HG02840 (cell line): ENCODE data around the gene MVP.
"Not testable (repeated sequence)": the region's sequence is repeated elsewhere in the genome, so short reads cannot be mapped to it uniquely, and the experiment has no call there.

Source experiments
- ATAC-seq: cut with Tn5 transposase; IDR thresholded peaks from one replicate; pipeline ENCODE4 v1.9.1; 2021; ENCODE audit warnings: mild to moderate bottlenecking, moderate library complexity, moderate number of reproducible peaks; ENCODE audit not compliant: unreplicated experiment, low FRiP score

MVP gene

DNA sequence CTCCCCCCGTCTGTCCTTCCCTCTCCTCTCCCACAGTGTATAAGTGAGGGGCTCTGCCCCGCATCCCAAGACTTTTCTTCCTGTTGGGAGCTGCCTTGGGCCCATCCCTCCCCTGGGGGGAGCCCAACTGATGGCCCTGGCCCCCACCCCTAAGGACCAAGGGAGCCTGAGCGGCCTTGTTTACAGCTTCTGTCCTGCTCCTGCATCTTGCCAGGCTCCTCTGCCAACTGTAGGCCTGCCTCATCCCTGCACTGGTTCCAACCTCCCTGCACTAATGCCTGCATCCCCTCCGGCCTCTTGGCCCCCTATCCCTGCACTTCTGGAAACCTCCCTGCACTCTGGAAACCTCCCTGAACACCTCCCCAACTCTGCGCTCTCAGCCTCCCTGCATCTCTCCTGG, 5.7 kb upstream of the MVP start:
- ATAC-seq, result no peak

DNA sequence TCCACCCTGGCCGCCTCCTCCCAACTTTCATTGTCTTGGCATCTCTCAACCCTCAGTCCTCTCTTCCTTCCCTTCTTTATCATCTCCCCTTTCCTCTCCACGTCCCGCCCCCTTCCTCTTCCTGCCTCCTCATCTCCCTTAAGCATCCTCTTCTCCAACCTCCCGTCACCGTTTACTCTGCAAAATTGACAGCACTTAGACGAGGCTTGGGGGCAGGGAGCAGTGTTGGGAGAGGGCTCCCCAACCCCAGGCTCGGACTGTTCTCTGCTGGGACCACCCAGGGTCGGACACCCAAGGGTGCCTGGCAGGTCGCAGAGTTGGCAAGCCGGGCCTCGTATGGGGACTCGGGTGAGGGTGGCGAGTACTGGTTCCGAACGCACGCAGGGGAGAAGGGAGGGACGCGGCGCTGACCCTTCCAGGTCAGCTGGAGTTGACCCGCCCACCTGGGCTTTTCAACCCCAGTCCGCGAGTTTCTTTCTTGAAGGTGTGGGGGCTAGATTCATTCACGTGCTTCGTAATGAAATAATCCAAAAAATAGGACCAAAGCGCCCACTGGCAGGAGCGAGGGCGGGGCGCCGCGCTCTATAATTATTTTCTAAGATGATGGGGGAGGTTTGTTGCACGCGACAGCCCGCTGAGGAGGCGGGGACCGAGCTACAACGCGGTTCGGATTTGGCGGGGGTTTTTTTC, 5.1 kb upstream of the MVP start:
- ATAC-seq, result no peak

DNA sequence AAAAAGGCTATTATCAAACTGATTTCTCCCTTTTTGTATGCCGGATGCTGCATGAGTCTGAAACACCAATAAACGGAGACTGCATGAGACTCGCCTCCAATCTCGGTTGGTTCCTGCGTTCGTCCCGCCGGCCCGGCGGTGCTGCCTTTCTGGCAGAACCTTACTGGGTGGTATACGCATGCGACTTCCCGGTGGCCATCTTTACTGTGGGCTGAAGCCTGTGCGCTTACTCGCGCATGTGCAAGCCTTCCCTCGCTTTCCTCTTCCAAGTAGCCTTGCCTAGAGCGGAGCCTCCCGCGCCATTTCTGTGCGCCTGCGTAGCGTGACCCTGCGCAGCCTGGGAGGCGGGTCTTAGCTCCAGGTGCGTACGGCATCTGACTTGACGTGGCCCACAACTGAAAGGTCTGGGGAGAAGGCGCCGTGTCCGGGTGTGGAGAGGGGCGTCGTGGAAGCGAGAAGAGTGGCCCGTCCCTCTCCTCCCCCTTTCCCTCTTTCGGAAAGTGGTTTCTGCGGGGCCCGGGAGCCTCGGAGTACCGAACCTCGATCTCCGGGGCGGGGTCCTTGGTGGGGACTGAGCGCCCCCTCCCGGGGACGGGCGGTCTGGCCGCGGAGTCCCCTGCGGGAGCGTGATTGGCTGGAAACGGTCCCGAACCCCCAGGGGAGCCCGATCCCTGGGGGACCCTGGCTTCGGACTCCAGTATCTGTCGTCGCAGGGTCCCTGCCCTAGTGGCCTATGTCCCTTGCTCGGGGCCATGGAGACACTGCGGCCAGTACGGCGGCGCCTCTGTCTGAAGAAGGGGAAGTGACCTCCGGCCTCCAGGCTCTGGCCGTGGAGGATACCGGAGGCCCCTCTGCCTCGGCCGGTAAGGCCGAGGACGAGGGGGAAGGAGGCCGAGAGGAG, 4.2 kb upstream of the MVP start, which contains the start of gene PAGR1:
PAGR1 (plus strand) TSS at position 360 of the 901 bp plus-strand sequence; CDS start at position 734, 374 bp downstream.
- ATAC-seq, result peak; percentile 63

DNA sequence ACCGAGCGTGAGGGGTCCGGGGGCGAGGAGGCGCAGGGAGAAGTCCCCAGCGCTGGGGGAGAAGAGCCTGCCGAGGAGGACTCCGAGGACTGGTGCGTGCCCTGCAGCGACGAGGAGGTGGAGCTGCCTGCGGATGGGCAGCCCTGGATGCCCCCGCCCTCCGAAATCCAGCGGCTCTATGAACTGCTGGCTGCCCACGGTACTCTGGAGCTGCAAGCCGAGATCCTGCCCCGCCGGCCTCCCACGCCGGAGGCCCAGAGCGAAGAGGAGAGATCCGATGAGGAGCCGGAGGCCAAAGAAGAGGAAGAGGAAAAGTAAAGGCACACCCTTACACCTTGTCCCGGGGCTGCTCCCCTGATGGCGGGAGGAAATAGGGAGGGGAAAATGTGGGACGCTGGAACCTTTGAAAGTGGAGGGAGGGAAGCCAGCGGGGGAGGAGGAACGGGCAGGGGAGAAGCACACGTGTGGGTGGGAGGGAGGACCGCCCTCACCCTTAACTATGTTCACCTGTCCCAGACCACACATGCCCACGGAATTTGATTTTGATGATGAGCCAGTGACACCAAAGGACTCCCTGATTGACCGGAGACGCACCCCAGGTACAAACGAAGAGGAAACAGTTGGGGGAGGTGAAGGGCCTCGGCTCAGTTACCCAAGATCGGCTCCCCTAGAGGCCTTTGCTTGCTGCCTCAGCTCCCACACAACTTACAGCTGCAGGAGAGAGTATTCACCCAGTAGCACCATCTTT, 3.4 kb upstream of the MVP start:
- no peak for ATAC-seq

DNA sequence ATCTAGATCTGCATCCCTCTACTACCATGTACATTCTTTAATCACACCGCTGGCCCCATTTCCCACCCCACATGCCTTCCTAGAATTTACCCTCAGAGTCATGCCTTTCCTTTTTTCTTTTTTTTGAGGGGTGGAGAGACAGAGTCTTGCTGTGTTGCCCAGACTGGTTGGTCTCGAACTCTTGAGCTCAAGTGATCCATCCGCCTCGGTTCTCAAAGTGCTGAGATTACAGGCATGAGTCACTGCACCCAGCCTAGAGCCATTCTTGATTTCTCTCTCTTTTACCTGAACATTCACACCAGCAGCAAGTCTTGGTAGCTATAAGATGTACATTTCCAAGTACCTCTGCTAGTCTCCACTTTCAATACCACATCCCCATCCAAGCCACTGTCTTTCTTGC, 2.2 kb upstream of the MVP start:
- no peak for ATAC-seq

DNA sequence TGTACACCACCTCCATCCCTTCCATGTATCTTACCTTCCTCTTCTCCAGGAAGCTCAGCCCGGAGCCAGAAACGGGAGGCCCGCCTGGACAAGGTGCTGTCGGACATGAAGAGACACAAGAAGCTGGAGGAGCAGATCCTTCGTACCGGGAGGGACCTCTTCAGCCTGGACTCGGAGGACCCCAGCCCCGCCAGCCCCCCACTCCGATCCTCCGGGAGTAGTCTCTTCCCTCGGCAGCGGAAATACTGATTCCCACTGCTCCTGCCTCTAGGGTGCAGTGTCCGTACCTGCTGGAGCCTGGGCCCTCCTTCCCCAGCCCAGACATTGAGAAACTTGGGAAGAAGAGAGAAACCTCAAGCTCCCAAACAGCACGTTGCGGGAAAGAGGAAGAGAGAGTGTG, 756 bp upstream of the MVP start:
- no peak for ATAC-seq

DNA sequence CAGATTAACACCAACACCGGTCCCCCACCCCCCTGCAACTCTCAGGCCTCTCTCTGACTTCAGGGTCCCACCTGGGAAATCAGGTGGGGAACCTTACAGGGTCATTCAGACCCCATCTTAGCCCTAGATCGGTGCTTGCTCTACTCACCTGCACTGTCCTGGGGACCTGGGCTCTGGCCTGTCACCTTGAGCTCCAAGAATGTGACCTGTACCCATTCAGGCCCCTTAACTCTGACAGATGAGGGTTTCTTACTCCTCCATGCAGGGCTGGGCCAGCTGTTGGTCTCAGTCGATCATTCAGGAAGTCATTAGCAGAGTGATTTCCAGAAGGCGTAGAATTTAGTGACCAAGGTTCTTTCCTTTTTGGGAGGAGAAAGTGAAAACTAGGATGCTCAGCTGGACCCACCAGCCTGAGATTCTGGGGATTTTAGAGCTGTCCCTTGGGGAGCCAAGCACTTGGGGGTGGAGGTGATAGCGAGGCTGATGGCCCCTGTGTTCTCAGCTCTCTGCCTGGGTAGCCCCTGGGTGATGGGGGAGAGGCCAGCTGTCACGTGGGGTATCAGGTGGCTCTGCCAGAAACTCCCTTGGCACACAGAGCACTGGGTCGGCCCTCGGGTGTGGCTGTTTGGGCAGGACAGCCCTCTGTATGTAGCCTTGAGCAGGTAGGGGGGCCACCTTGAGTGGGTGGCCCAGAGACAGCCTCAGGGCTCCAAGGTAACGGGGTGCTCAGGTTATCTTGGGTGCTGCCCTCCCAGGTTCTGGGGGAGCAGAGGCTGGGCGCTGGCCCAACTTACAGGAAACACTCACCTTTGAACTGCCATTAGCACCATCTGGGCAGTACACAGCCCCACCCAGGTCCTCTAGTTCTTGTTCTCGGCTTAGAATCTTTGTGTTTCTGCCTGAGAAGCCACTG, 724 bp downstream of the MVP start:
- ATAC-seq, result no peak

DNA sequence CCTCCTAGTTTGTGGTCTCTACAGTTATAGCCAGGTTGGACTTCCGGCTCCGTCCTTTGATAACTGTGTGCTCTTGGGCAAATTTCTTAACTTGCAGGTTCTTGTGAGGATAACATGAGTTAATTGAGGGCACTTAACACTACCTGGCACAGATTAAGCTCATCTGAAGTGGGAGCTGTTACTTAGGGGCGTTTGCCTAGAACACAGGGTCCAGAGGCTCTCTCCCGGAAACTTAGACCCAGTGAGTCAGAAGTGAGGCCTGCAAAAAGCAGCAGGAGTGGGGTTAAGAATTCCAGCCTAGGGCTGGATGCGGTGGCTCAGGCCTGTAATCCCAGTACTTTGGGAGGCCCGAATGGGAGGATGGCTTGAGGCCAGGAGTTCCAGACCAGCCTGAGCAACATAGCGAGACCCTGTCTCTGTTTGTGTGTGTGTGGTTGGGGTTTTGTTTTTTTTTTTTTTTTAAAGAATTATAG, 1.4 kb downstream of the MVP start:
- no peak for ATAC-seq

DNA sequence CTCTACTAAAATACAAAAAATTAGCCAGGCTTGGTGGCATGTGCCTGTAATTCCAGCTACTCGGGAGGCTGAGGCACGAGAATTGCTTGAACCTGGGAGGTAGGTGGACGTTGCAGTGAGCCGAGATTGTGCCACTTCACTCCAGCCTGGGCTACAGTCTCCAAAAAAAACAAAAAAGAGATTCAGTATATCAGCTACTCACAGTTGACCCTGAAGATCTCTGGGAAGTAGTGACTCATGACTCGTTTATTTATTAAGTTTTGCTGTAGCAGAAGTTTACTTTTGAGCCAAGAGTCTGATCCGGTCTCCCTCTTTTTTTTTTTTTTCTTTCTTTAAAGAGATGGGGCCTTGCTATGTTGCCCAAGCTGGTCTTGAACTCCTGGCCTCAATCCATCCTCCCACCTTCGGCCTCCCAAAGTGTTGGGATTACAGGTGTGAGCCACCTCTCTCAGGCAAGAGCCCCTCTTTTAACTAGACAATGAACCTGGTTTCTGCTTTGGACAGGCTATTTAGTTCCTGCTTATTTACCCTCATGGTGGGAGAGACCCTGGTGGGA, 4.4 kb downstream of the MVP start:
- no peak for ATAC-seq

DNA sequence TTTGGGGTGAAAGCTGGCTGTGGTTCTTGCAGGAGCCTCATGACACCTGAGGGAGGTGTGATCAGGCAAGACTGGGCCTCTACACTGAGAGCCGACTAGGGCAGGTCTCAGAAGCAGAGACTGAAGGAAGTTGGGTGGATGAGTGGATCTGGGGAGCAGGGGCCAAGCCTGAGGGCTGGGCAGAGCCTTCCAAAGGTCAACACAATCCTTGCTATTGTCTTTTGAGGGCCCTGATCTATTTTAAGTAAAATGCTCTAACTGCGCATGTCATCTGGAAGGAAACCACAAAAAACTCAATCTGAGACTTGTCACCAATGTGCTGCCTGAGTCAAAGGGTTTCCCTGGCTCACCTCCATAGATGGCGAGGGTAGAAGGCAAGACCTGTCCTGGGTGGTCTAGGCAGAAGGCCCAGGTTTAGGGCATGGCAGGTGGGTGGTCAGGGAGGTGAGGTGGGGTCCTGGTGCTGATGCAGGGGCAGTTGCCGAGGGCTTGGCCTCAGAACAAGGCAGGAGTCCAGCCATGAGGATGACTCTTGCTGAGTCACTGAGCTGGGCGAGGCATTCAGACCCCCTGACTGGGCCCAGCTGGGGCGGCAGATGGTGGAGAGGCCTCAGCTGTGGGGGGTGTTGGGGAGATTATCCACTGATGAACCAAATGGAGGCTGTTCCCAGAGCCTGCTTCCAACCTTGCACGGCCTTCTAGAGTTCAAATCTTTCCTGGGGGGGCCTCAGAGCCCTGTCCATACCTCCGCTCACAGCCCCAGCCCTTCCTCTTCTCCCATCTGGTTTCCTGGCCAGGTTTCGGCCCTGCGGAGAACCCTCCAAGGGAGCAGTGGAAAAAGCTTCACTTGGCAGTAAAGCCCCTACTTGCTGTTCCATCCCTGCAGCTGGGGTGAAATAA, 5.1 kb downstream of the MVP start:
- ATAC-seq, result no peak

DNA sequence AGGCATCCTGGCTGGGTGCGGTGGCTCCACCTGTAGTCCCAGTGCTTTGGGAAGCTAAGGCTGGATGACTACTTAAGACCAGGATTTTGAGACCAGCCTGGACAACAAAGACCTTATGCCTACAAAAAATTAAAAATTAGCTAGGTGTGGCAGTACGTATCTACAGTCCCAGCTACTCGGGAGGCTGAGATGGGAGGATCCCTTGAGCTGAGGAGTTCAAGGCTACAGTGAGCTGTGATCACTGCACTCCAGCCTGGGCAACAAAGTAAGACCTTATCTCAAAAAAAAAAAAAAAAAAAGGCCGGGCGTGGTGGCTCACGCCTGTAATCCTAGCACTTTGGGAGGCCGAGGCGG, 6.1 kb downstream of the MVP start:
- ATAC-seq, result no peak

DNA sequence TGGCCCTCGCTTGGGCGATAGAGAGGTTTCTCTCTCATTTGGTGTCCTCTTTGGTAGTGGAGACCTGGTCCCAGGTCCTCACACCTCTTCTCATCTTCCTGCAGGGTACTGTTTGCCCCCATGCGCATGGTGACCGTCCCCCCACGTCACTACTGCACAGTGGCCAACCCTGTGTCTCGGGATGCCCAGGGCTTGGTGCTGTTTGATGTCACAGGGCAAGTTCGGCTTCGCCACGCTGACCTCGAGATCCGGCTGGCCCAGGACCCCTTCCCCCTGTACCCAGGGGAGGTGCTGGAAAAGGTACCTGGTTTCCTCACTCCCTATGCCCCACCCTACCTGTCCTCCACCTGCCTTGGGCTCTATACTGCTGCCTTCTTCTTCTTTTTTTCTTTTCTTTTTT, 10.5 kb downstream of the MVP start:
- no peak for ATAC-seq

DNA sequence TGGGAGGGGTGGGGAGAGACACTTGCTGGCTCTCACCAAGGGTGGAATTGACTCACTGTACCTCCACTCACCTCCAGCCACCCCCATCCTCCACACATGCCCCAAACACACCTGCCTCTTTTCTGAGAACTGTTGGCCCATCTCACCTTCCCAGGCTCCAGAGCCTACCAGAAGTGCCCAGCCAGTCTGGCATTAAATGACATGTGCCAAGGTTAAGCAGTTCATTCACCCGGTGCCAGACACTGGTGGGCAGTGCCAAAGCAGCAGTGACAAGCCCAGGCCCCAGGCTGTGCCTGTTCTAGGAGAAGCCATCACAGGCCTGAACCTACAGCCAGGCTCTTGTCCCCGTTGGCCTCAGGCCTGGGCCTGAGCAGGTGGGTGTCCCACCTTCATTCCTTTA, 11.2 kb downstream of the MVP start:
- no peak for ATAC-seq

DNA sequence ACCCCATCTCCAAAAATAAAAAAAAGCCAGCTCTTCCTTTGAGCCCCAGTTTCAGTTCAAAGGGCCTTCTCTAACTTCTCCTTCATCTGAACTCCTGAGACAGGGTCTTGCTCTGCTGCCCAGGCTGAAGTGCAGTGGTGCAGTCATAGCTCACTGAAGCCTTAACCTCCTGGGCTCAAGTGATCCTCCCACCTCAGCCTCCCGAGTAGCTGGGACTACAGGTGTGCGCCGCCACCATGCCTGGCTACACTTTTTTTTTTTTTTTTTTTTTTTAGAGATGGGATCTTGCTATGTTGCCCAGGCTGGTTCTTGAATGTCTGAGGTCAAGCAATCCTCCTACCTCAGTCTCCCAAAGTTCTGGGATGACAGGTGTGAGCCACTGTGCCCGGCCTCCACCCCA, 13.0 kb downstream of the MVP start:
- not testable (repeated sequence) for ATAC-seq

DNA sequence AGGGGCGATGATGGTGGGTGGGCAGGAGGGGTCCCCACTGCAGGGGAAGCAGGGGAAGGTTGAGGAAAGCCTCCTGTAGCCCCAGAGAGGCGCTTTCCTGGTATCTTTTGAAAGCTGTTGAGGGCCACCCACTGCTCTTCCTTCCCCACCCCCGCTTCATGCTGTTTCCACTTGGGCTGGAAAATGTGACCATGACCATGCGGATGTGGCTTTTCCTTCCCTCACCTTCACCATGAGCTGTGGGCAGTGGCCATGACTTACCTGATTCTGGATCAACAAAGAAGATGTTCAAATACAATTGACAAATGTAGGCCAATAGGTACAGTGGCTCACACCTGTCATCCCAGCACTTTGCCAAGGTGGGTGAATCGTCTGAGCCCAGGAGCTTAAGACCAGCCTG, 13.8 kb downstream of the MVP start:
- ATAC-seq, result no peak

DNA sequence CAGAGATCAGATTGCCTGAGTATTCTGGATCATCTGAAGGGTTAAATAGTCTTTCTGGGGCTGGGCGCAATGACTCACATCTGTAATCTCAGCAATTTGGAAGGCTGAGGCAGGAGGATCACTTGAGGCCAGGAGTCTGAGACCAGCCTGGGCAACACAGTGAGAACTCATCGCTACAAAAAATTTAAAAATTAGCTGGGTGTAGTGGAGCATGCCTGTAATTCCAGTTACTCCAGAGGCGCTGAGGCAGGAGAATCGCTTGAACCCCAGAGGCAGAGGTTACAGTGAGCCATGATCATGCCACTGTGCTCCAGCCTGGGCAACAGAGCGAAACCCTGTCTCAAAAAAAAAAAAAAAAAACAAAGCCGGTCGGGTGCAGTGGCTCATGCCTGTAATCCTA, 15.7 kb downstream of the MVP start:
- ATAC-seq, result no peak

DNA sequence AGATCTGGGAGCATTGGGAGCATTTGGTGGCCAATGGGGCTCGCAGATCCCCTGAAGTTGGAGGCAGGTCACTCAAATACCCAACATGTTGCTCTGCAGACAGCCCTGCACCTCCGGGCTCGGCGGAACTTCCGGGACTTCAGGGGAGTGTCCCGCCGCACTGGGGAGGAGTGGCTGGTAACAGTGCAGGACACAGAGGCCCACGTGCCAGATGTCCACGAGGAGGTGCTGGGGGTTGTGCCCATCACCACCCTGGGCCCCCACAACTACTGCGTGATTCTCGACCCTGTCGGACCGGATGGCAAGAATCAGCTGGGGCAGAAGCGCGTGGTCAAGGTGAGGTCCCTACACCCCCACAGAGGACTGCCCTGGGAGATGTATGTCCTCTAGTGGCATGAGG, 16.4 kb downstream of the MVP start:
- ATAC-seq, result no peak

DNA sequence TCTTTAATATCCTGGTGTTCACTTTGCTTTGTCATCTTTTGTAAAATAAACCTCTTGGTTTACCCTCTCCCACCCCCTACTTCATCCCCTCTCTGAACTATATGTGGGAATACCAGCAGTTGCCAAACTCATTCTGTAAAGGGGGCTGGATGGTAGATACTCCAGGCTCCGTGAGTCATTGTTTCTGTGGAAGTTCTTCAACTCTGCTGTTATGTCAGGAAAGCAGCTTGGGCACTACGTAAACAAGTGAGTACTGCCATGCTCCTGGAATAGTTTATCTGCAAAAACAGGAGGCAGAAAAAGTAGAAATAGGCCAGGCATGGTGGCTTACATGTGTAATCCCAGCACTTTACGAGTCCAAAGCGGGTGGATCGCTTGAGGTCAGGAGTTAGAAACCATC, 17.6 kb downstream of the MVP start:
- ATAC-seq, result no peak

DNA sequence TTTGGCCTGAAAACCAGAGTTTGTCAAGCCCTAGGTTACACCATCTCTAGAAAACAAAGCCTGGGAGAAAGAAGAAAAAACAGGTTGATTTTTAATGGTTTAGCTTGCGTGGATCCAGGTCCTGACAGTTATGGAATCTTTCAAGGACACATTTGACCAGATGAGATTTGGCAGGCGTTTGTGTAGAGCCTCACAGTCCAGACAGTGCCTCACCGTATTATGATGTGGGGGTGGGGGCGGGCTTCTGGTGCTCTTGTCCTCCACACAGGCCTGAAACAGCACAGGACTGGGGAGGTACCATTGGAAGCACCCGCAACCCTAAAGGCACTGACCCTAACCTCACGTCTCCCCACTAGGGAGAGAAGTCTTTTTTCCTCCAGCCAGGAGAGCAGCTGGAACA, 19.6 kb downstream of the MVP start:
- no peak for ATAC-seq
